Testis (tissue), 2 donors: Measurements from ENCODE around the gene TUBB4A.

Experiments
- CTCF ChIP-seq, 3 experiments: fragments of 450-650 bp in 2 of 3; fragments of 200-600 bp in 1 of 3; sonication (generic) in 1 of 3; IDR thresholded peaks; one replicate each; pipeline ENCODE4 v1.5.1; 2016 to 2019; ENCODE audit warnings: antibody characterized with exemption in 3 of 3, mild to moderate bottlenecking in 2 of 3, moderate library complexity in 1 of 3
- POLR2A ChIP-seq: fragments of 450-650 bp; IDR thresholded peaks from one replicate; pipeline ENCODE4 v1.6.1; 2017; ENCODE audit warnings: antibody characterized with exemption, mild to moderate bottlenecking, moderate library complexity

- no peak for TF ChIP-seq CTCF (IDR thresholded peaks at IDR 0.05)
- no peak for TF ChIP-seq POLR2A
Measured at GRCh38 chr19:6471076-6471475, 31.0 kb downstream of the TUBB4A start.
